Fibroblast of mammary gland (primary cell): ENCODE data around the gene LCORL.
A peak's percentile ranks its signal among the peaks of the same experiment; 100 is the strongest.

Experiments
- DNase-seq: peaks from one replicate; pipeline ENCODE4 v3.0.0-alpha.2; 2010; ENCODE audit warnings: low read depth
- H3K4me3 ChIP-seq: 2 replicates; pipeline ENCODE4 v1.5.1; 2011; ENCODE audit warnings: low read depth, mild to moderate bottlenecking, low read length, moderate library complexity; ENCODE audit not compliant: control insufficient read depth
- CTCF ChIP-seq: conservative IDR thresholded peaks from 2 replicates; pipeline ENCODE4 v1.5.1; 2011; ENCODE audit warnings: low read depth, low read length, inconsistent platforms; ENCODE audit not compliant: control insufficient read depth, insufficient read depth

Gene LCORL

GRCh38 chr4:18021720-18022571 lies at the start of gene LCORL:
TSS of gene LCORL (minus strand) at chr4:18021755. CDS start at chr4:18021751, 4 bp downstream.
- peak within 1 kb of the TSS; percentile 94 for H3K4me3 ChIP-seq
- peak; percentile 97 for DNase-seq
- TF ChIP-seq CTCF = no peak

- TF ChIP-seq CTCF = no peak
- H3K4me3 ChIP-seq = no peak overlapping the region
- DNase-seq = no peak
Measured at GRCh38 chr4:18069810-18070209, 48.3 kb upstream of the LCORL start.

- no peak for TF ChIP-seq CTCF
Measured at GRCh38 chr4:18067031-18067430, 45.5 kb upstream of the LCORL start.

GRCh38 chr4:18063079-18063478 lies 41.5 kb upstream of the LCORL start:
- H3K4me3 ChIP-seq = no peak overlapping the region
- DNase-seq = no peak
- no peak for TF ChIP-seq CTCF

More at GRCh38 chr4:18067031-18067430, 45.5 kb upstream of the LCORL start:
- no peak for DNase-seq
- H3K4me3 ChIP-seq = no peak overlapping the region

GRCh38 chr4:18057821-18058533 lies 36.4 kb upstream of the LCORL start:
- TF ChIP-seq CTCF = no peak
- DNase-seq = no peak
- H3K4me3 ChIP-seq = no peak overlapping the region

GRCh38 chr4:18056030-18056429 lies 34.5 kb upstream of the LCORL start:
- no peak for TF ChIP-seq CTCF
- H3K4me3 ChIP-seq = no peak overlapping the region
- no peak for DNase-seq
